Stimulated activated CD4-positive, alpha-beta T cell treated with anti-CD3 and anti-CD28 coated beads, Interleukin-4, amount 100 ng/mL, for 1 hour (primary cell): ENCODE data around the gene KRTAP24-1.

Source experiments
- DNase-seq: peaks from one replicate; pipeline ENCODE4 v3.0.0-alpha.2; 2020

KRTAP24-1 gene

GRCh38 chr21:30233228-30234020, 49.3 kb downstream of the KRTAP24-1 start:
- DNase-seq, result no peak

GRCh38 chr21:30232011-30232410, 50.7 kb downstream of the KRTAP24-1 start:
- no peak for DNase-seq
